Glutamatergic neuron (in vitro differentiated cells): ENCODE results near the gene PTCRA. TPM values are rescaled to one million over a fixed set of nuclear protein-coding genes. Genes with fewer than 3 reads are reported as not detected.

Experiments
- DNase-seq: peaks from one replicate; pipeline ENCODE4 v3.0.0; 2022
- H3K27ac Mint-ChIP-seq: one replicate; pipeline ENCODE4 v1.8.0; 2020; ENCODE audit warnings: mild to moderate bottlenecking, mixed read lengths, inconsistent platforms; ENCODE audit not compliant: unreplicated experiment
- H3K27me3 Mint-ChIP-seq: one replicate; pipeline ENCODE4 v1.8.0; 2020; ENCODE audit warnings: mild to moderate bottlenecking, moderate library complexity, mixed read lengths, inconsistent platforms; ENCODE audit not compliant: unreplicated experiment
- H3K36me3 Mint-ChIP-seq: one replicate; pipeline ENCODE4 v1.8.0; 2020; ENCODE audit warnings: mild to moderate bottlenecking, mixed read lengths, inconsistent platforms; ENCODE audit not compliant: unreplicated experiment
- H3K4me1 Mint-ChIP-seq: one replicate; pipeline ENCODE4 v1.8.0; 2020; ENCODE audit warnings: mild to moderate bottlenecking, low read depth, mixed read lengths, inconsistent platforms; ENCODE audit not compliant: unreplicated experiment
- H3K4me3 Mint-ChIP-seq: one replicate; pipeline ENCODE4 v1.8.0; 2020; ENCODE audit warnings: mild to moderate bottlenecking, mixed read lengths, inconsistent platforms; ENCODE audit not compliant: unreplicated experiment
- H3K9me3 Mint-ChIP-seq: one replicate; pipeline ENCODE4 v1.8.0; 2020; ENCODE audit warnings: mild to moderate bottlenecking, moderate library complexity, mixed read lengths, inconsistent platforms; ENCODE audit not compliant: unreplicated experiment
- total RNA-seq: library from RNA; stranded (reverse); fragmentation: NEBNext Ultra II Directional; extraction: Animal tissue kit (Norgen Biotek cat#: 25700); gene quantifications from one replicate; pipeline ENCODE4 v1.2.1, GENCODE V29; 2021; ENCODE audit not compliant: unreplicated experiment
- TF ChIP-seq, protein P1 (sequence below): fragments of 200-600 bp; sonication (generic); IDR thresholded peaks from one replicate; pipeline ENCODE4 v1.5.0; 2021; ENCODE audit not compliant: partially characterized antibody, unreplicated experiment

PTCRA gene
- total RNA-seq, 1 donor from 2014 or later = not detected

DNA sequence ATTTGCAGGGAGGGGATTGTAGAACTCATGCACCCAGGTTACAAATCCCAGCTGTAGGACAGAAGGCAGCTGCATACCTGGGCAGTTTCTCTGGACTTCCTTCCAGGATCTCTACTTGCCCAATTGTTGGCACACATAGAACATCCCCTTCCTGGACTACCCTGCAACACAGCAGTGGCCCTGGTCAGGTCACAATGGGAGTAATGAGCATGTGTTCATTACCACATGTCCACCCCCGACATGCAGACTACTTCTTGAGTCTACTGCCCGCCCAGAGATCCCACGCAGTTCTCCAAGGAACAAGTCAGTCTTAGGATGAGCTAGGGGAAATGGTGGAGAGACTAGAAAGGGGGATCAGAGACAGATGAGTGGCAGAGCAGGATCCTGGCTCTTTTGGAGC lies 58.1 kb downstream of the PTCRA start:
- H3K9me3 Mint-ChIP-seq = no peaks in the 10 kb centered on the region
- H3K4me1 Mint-ChIP-seq = peaks cover 3% of the 10 kb centered on the region
- peaks cover 2% of the 10 kb centered on the region for H3K27me3 Mint-ChIP-seq
- TF ChIP-seq, protein P1, sequence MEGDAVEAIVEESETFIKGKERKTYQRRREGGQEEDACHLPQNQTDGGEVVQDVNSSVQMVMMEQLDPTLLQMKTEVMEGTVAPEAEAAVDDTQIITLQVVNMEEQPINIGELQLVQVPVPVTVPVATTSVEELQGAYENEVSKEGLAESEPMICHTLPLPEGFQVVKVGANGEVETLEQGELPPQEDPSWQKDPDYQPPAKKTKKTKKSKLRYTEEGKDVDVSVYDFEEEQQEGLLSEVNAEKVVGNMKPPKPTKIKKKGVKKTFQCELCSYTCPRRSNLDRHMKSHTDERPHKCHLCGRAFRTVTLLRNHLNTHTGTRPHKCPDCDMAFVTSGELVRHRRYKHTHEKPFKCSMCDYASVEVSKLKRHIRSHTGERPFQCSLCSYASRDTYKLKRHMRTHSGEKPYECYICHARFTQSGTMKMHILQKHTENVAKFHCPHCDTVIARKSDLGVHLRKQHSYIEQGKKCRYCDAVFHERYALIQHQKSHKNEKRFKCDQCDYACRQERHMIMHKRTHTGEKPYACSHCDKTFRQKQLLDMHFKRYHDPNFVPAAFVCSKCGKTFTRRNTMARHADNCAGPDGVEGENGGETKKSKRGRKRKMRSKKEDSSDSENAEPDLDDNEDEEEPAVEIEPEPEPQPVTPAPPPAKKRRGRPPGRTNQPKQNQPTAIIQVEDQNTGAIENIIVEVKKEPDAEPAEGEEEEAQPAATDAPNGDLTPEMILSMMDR = no peak
- no peak overlapping the region for H3K4me3 Mint-ChIP-seq
- H3K36me3 Mint-ChIP-seq = no peaks in the 10 kb centered on the region
- H3K27ac Mint-ChIP-seq = no peak overlapping the region
- DNase-seq = no peak

GRCh38 chr6:42974919-42975505 lies 59.2 kb downstream of the PTCRA start:
- Mint-ChIP-seq H3K27me3 (peaks cover 4% of the 10 kb centered on the region), H3K4me1 (peaks cover 9% of the 10 kb centered on the region), H3K27ac (no peak overlapping the region), H3K4me3 (no peak overlapping the region), H3K9me3 (peaks cover 4% of the 10 kb centered on the region), H3K36me3 (no peaks in the 10 kb centered on the region)
- TF ChIP-seq, protein P1 = no peak
- no peak for DNase-seq

Other genes with a start within 250 kb of the PTCRA start
- not detected for gene PRPH2, start 193.5 kb upstream of the PTCRA start, total RNA-seq
- 35.2 TPM for gene TBCC, start 169.9 kb upstream of the PTCRA start, total RNA-seq
- gene BICRAL, start 134.0 kb upstream of the PTCRA start, total RNA-seq = 11.0 TPM
- 80.2 TPM for gene RPL7L1, start 36.4 kb upstream of the PTCRA start, total RNA-seq
- gene CNPY3, start 13.4 kb downstream of the PTCRA start, total RNA-seq = 36.8 TPM
- 0.54 TPM for gene GNMT, start 44.7 kb downstream of the PTCRA start, total RNA-seq
- gene PEX6, start 63.1 kb downstream of the PTCRA start, total RNA-seq = 13.8 TPM
- gene PPP2R5D, start 68.5 kb downstream of the PTCRA start, total RNA-seq = 59.1 TPM
- 42.7 TPM for gene MEA1, start 97.9 kb downstream of the PTCRA start, total RNA-seq
- gene KLHDC3, start 98.2 kb downstream of the PTCRA start, total RNA-seq = 119 TPM
- gene RRP36, start 105.6 kb downstream of the PTCRA start, total RNA-seq = 109 TPM
- gene CUL7, start 137.8 kb downstream of the PTCRA start, total RNA-seq = 43.3 TPM
- gene MRPL2, start 143.4 kb downstream of the PTCRA start, total RNA-seq = 50.5 TPM
- gene KLC4, start 143.6 kb downstream of the PTCRA start, total RNA-seq = 62.3 TPM
- gene PTK7, start 160.3 kb downstream of the PTCRA start, total RNA-seq = 166 TPM